ENCODE results near the gene CANT1.
A peak's percentile ranks its signal among the peaks of the same experiment; 100 is the strongest.

The CANT1 gene

GRCh38 chr17:78973196-78973595 is 36.4 kb downstream of the CANT1 start:
- no peak for TF ChIP-seq CTCF (IDR thresholded peaks at IDR 0.05; ENCODE audit: extremely low read depth, missing control alignments)
- DNase-seq (ENCODE audit: low spot score): no peak

GRCh38 chr17:78972507-78973105 is 37.0 kb downstream of the CANT1 start:
- no peak for TF ChIP-seq CTCF (IDR thresholded peaks at IDR 0.05; ENCODE audit: extremely low read depth, missing control alignments)
- DNase-seq (ENCODE audit: low spot score): no peak

- TF ChIP-seq CTCF (IDR thresholded peaks at IDR 0.05; ENCODE audit: extremely low read depth, missing control alignments): no peak
Measured at GRCh38 chr17:78971756-78972506, 37.6 kb downstream of the CANT1 start.

GRCh38 chr17:78970834-78971755 is 38.5 kb downstream of the CANT1 start:
- peak; percentile 91 for DNase-seq (ENCODE audit: low spot score)
- TF ChIP-seq CTCF (IDR thresholded peaks at IDR 0.05; ENCODE audit: extremely low read depth, missing control alignments): peak; percentile 76

More at GRCh38 chr17:78971756-78972506, 37.6 kb downstream of the CANT1 start:
- DNase-seq (ENCODE audit: low spot score): no peak

GRCh38 chr17:78969865-78970264 is 39.7 kb downstream of the CANT1 start:
- TF ChIP-seq CTCF (IDR thresholded peaks at IDR 0.05; ENCODE audit: extremely low read depth, missing control alignments): no peak
- DNase-seq (ENCODE audit: low spot score): no peak

- TF ChIP-seq CTCF (IDR thresholded peaks at IDR 0.05; ENCODE audit: extremely low read depth, missing control alignments): no peak
- DNase-seq (ENCODE audit: low spot score): no peak
Measured at GRCh38 chr17:78967782-78968362, 41.7 kb downstream of the CANT1 start.

Data from GM20000 (cell line).